Hepatocyte (in vitro differentiated cells): ENCODE measurements around the gene CAMTA2. TPM values are rescaled to one million over a fixed set of nuclear protein-coding genes. Genes with fewer than 3 reads are reported as not detected.

Experiments
- DNase-seq: peaks from one replicate; pipeline ENCODE4 v3.0.0-alpha.2; 2016; ENCODE audit warnings: low spot score
- H2AFZ ChIP-seq: fragments of 200-600 bp; sonication (generic); 2 replicates; pipeline ENCODE4 v1.6.0; 2016; ENCODE audit warnings: antibody characterized with exemption, mild to moderate bottlenecking
- H3K27ac ChIP-seq: fragments of 200-600 bp; sonication (generic); 2 replicates; pipeline ENCODE4 v1.5.1; 2016; ENCODE audit warnings: mild to moderate bottlenecking
- H3K27me3 ChIP-seq: fragments of 200-600 bp; sonication (generic); 2 replicates; pipeline ENCODE4 v1.6.1; 2016
- H3K36me3 ChIP-seq: fragments of 200-600 bp; sonication (generic); replicated peaks from 2 replicates; pipeline ENCODE4 v1.5.1; 2016; ENCODE audit warnings: low read depth; ENCODE audit not compliant: insufficient read depth
- H3K4me1 ChIP-seq: fragments of 200-600 bp; sonication (generic); 2 replicates; pipeline ENCODE4 v1.5.1; 2016; ENCODE audit warnings: mild to moderate bottlenecking, moderate library complexity; ENCODE audit not compliant: insufficient read depth
- H3K4me2 ChIP-seq: fragments of 200-600 bp; sonication (generic); 2 replicates; pipeline ENCODE4 v1.6.0; 2016
- H3K4me3 ChIP-seq: fragments of 200-600 bp; sonication (generic); 2 replicates; pipeline ENCODE4 v1.5.1; 2016; ENCODE audit warnings: mild to moderate bottlenecking
- H3K79me2 ChIP-seq: fragments of 200-600 bp; sonication (generic); 2 replicates; pipeline ENCODE4 v1.6.0; 2017; ENCODE audit warnings: mild to moderate bottlenecking
- H3K9me2 ChIP-seq: fragments of 200-600 bp; sonication (generic); replicated peaks from 2 replicates; pipeline ENCODE4 v1.6.0; 2017; ENCODE audit warnings: mild to moderate bottlenecking; ENCODE audit not compliant: insufficient read depth
- H3K9me3 ChIP-seq: fragments of 200-600 bp; sonication (generic); 2 replicates; pipeline ENCODE4 v1.5.1; 2016; ENCODE audit warnings: low read depth, mild to moderate bottlenecking
- H4K20me1 ChIP-seq: fragments of 200-600 bp; sonication (generic); 2 replicates; pipeline ENCODE4 v1.6.0; 2016; ENCODE audit warnings: mild to moderate bottlenecking; ENCODE audit not compliant: insufficient read depth, poor library complexity, severe bottlenecking
- EZH2 ChIP-seq: fragments of 200-600 bp; sonication (generic); IDR thresholded peaks from 2 replicates; pipeline ENCODE4 v1.6.1; 2016; ENCODE audit warnings: antibody characterized with exemption, mild to moderate bottlenecking, borderline replicate concordance
- EZH2phosphoT487 ChIP-seq: fragments of 200-600 bp; sonication (generic); IDR thresholded peaks from one replicate; pipeline ENCODE4 v1.6.1; 2018; ENCODE audit warnings: antibody characterized with exemption, mild to moderate bottlenecking, low read depth, moderate library complexity; ENCODE audit not compliant: unreplicated experiment, severe bottlenecking
- WGBS: methylation state at CpG from one replicate; pipeline ENCODE4 v1.1.6; 2016; ENCODE audit warnings: low lambda C conversion rate; ENCODE audit errors: missing lambda C conversion rate; 5-methylcytosine and 5-hydroxymethylcytosine counted together
- polyA plus RNA-seq: library from polyadenylated mRNA; unstranded; fragments of >200 nt; fragmentation: Nextera tagmentation; extraction: Ambion mirVana; gene quantifications from 2 replicates; pipeline ENCODE4 v1.2.1, GENCODE V29; 2016
- total RNA-seq: library from RNA; depleted of rRNA; stranded (reverse); fragments of >200 nt; gene quantifications from 2 replicates; pipeline ENCODE4 v1.2.3, GENCODE V29; 2014
- TF ChIP-seq, protein P1 (sequence below): fragments of 200-600 bp; sonication (generic); IDR thresholded peaks from 2 replicates; pipeline ENCODE4 v1.5.1; 2016; ENCODE audit warnings: antibody characterized with exemption, mild to moderate bottlenecking; ENCODE audit not compliant: poor library complexity

The CAMTA2 gene
- total and polyA plus RNA-seq, 2 experiments from 2014 or later: 12.5 to 45.6 TPM

DNA sequence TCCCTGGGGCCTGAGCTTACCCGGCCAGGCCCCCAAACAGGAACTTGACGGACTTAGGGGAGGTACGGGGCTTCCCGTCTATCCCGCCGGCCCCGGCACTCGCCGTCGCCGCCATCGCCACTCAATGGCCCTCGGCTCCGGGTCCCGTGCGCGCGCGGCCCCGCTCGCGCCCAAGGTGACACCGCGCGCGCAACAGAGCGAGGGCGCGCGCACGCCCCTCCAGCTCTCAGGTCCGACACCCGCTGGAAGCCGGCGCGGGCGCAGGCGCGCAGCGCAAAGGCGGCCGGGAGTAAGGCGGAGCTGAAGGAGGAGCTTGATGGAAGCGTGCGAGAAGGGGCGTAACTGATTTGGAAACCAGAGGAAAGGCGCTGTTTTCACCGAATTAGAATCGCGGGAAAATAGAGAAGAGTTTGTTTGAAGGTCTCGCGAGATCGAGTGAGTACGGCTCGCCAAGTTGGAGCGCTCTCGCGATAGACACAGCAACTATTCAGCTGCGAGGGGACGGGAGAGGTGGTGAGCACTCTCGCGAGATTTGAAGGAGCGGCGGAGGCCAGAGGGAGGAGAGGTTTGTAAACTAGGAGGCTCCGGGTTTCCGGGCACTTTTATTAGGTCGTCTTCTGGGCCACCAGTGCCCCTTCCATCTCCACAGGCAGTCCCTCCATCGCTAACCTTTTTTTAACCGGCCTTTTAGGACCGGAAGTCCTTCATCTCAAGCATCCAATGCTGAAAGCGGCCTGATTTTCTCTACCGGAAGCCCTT lies 47.5 kb downstream of the CAMTA2 start, which contains the start of the genes RNF167 and SLC25A11:
Gene RNF167 (plus strand): TSS at position 473 of the 759 bp plus-strand sequence. CDS start 642 bp downstream, outside the sequence.
Gene SLC25A11 (minus strand): TSS at position 251 of the 759 bp plus-strand sequence. CDS start 136 bp downstream, at position 115.
- DNase-seq: peak; percentile 99
- peaks cover 24% of the 10 kb centered on the region for H3K4me1 ChIP-seq
- H4K20me1 ChIP-seq: peaks cover 5% of the 10 kb centered on the region
- H2AFZ ChIP-seq: peak within 1 kb of the TSS; percentile 37
- peak within 1 kb of the TSS; percentile 72 for H3K4me3 ChIP-seq
- TF ChIP-seq EZH2: no peak
- TF ChIP-seq, protein P1, sequence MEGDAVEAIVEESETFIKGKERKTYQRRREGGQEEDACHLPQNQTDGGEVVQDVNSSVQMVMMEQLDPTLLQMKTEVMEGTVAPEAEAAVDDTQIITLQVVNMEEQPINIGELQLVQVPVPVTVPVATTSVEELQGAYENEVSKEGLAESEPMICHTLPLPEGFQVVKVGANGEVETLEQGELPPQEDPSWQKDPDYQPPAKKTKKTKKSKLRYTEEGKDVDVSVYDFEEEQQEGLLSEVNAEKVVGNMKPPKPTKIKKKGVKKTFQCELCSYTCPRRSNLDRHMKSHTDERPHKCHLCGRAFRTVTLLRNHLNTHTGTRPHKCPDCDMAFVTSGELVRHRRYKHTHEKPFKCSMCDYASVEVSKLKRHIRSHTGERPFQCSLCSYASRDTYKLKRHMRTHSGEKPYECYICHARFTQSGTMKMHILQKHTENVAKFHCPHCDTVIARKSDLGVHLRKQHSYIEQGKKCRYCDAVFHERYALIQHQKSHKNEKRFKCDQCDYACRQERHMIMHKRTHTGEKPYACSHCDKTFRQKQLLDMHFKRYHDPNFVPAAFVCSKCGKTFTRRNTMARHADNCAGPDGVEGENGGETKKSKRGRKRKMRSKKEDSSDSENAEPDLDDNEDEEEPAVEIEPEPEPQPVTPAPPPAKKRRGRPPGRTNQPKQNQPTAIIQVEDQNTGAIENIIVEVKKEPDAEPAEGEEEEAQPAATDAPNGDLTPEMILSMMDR: no peak
- TF ChIP-seq EZH2phosphoT487: no peak
- WGBS: under 1% methylated on average over 65 of the region's 72 CpGs
- H3K9me3 ChIP-seq: no peaks in the 10 kb centered on the region
- no peaks in the 10 kb centered on the region for H3K27me3 ChIP-seq
- H3K4me2 ChIP-seq: peak within 1 kb of the TSS; percentile 94
- H3K9me2 ChIP-seq: no peaks in the 10 kb centered on the region
- no peaks in the 10 kb centered on the region for H3K36me3 ChIP-seq
- H3K79me2 ChIP-seq: peaks cover 55% of the 10 kb centered on the region
- peak within 1 kb of the TSS; percentile 95 for H3K27ac ChIP-seq

DNA sequence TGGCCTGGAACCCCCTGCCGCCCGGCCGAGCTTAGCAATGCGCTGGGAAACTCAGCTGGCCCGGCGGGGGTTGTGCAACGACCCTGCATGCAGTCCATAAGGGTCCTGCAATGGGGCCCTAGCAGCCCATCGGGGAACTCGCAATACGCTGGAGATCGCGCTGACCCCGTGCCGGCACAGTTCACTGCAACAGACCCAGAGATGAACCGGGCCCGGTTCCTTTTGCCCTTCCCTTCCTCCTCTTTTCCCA lies 48.0 kb downstream of the CAMTA2 start:
- 0% methylated on average over 15 of the region's 16 CpGs for WGBS
- H3K27ac ChIP-seq: peak overlapping the region; percentile 95
- H3K9me3 ChIP-seq: no peaks in the 10 kb centered on the region
- no peaks in the 10 kb centered on the region for H3K9me2 ChIP-seq
- H3K27me3 ChIP-seq: no peaks in the 10 kb centered on the region
- no peaks in the 10 kb centered on the region for H3K36me3 ChIP-seq
- DNase-seq: no peak
- TF ChIP-seq EZH2phosphoT487 (no peak), EZH2 (no peak)
- TF ChIP-seq, protein P1: no peak
- peak overlapping the region; percentile 63 for H3K4me3 ChIP-seq
- peaks cover 50% of the 10 kb centered on the region for H3K79me2 ChIP-seq
- H2AFZ ChIP-seq: peak overlapping the region; percentile 26
- peaks cover 23% of the 10 kb centered on the region for H3K4me1 ChIP-seq
- H3K4me2 ChIP-seq: peak overlapping the region; percentile 94
- H4K20me1 ChIP-seq: no peaks in the 10 kb centered on the region

DNA sequence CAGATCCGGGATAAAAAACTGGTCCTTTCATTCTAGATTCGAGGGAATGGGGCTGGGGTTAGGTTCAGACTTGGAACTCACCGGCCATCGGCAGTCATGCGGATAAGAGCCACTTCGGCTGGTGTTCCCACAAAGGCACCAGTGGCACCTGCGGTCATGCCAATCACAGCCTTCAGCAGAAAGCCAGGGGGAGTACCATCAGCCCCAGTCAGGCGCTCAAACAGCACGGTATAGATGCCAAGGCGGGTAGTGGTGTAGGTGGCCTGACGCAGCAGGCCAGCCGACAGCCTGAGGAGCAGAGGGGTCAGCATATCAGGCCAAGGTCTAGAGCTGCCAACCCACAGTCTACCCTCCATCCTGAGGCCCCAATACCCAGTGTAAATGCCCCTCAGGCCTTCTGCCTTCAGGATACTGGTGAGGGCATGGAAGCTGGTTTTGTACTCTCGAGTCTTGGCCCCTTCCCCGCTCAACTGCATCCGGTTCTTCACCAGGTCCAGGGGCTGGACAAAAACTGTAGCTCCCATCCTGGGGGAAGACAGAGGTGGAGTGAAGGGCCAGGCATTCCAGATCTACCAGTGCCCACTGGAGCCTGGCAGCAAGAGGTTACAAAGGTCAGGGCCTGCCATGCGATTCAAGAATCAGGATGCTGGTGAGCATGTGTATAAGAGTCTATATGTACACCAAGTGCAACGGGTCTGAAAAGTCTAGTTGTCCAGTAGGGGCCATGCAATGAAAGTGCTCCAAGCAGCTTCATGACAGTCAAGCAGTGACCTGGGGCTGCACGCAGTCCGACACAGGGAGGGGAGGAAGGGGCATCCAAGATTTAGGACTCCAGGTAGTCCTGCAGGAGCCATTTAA lies 48.6 kb downstream of the CAMTA2 start:
- Histone ChIP-seq H3K4me2 (peak overlapping the region; percentile 94), H3K4me1 (peaks cover 23% of the 10 kb centered on the region), H3K27me3 (no peaks in the 10 kb centered on the region), H3K36me3 (no peaks in the 10 kb centered on the region), H4K20me1 (no peaks in the 10 kb centered on the region), H2AFZ (peak overlapping the region; percentile 26), H3K27ac (peak overlapping the region; percentile 95), H3K4me3 (peak overlapping the region; percentile 63), H3K9me2 (no peaks in the 10 kb centered on the region), H3K79me2 (peaks cover 44% of the 10 kb centered on the region), H3K9me3 (no peaks in the 10 kb centered on the region)
- TF ChIP-seq, protein P1: no peak
- no peak for DNase-seq
- WGBS: 69% methylated on average over 19 of the region's 19 CpGs
